ENCODE measurements around the gene FGF22.

- TF ChIP-seq, protein P1, sequence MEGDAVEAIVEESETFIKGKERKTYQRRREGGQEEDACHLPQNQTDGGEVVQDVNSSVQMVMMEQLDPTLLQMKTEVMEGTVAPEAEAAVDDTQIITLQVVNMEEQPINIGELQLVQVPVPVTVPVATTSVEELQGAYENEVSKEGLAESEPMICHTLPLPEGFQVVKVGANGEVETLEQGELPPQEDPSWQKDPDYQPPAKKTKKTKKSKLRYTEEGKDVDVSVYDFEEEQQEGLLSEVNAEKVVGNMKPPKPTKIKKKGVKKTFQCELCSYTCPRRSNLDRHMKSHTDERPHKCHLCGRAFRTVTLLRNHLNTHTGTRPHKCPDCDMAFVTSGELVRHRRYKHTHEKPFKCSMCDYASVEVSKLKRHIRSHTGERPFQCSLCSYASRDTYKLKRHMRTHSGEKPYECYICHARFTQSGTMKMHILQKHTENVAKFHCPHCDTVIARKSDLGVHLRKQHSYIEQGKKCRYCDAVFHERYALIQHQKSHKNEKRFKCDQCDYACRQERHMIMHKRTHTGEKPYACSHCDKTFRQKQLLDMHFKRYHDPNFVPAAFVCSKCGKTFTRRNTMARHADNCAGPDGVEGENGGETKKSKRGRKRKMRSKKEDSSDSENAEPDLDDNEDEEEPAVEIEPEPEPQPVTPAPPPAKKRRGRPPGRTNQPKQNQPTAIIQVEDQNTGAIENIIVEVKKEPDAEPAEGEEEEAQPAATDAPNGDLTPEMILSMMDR (IDR thresholded peaks at IDR 0.05; ENCODE audit: poor library complexity, severe bottlenecking): no peak
- TF ChIP-seq EZH2 (IDR thresholded peaks at IDR 0.05; ENCODE audit: borderline replicate concordance, insufficient read depth, low read length, poor library complexity, severe bottlenecking): no peak
- TF ChIP-seq REST (IDR thresholded peaks at IDR 0.05; ENCODE audit: borderline replicate concordance): no peak
- TF ChIP-seq RAD21 (conservative IDR thresholded peaks at IDR 0.05): no peak
- no peak for TF ChIP-seq TAF1 (IDR thresholded peaks at IDR 0.05; ENCODE audit: low read depth)
- no peak for TF ChIP-seq MXI1 (conservative IDR thresholded peaks at IDR 0.05; ENCODE audit: poor library complexity, severe bottlenecking)
- TF ChIP-seq POLR2AphosphoS5 (IDR thresholded peaks at IDR 0.05): no peak
These were observed 22.0 kb upstream of the FGF22 start for GRCh38 chr19:617551-618246.
